H9 (cell line): ENCODE data around the gene ZDHHC11. TPM values are rescaled to one million over a fixed set of nuclear protein-coding genes. Genes with fewer than 3 reads are reported as not detected.
A peak's percentile ranks its signal among the peaks of the same experiment; 100 is the strongest.

ENCODE experiments used
- DNase-seq: peaks from one replicate; pipeline ENCODE4 v3.0.0-alpha.2; 2017
- H2AFZ ChIP-seq: one replicate; pipeline ENCODE4 v1.6.1; 2013; ENCODE audit warnings: mild to moderate bottlenecking, low read length, control low read depth, moderate library complexity
- H2AK5ac ChIP-seq: 2 replicates; pipeline ENCODE4 v1.6.1; 2013; ENCODE audit warnings: low read length, control low read depth, mixed read lengths; ENCODE audit not compliant: insufficient read length
- H2BK120ac ChIP-seq: one replicate; pipeline ENCODE4 v1.6.1; 2013; ENCODE audit warnings: low read depth, mild to moderate bottlenecking, low read length, control low read depth, inconsistent platforms; ENCODE audit not compliant: poor library complexity, severe bottlenecking
- H2BK12ac ChIP-seq: 2 replicates; pipeline ENCODE4 v1.6.1; 2013; ENCODE audit warnings: low read length, control low read depth, mixed read lengths, low read depth; ENCODE audit not compliant: insufficient read length
- H2BK15ac ChIP-seq: 2 replicates; pipeline ENCODE4 v1.6.1; 2013; ENCODE audit warnings: low read depth, low read length, control low read depth
- H2BK20ac ChIP-seq: one replicate; pipeline ENCODE4 v1.6.1; 2013; ENCODE audit warnings: low read depth, mild to moderate bottlenecking, low read length, control low read depth, inconsistent platforms; ENCODE audit not compliant: poor library complexity, severe bottlenecking
- H2BK5ac ChIP-seq: 2 replicates; pipeline ENCODE4 v1.6.1; 2013; ENCODE audit warnings: low read length, control low read depth, mixed read lengths; ENCODE audit not compliant: insufficient read length
- H3K14ac ChIP-seq: 2 replicates; pipeline ENCODE4 v1.6.1; 2013; ENCODE audit warnings: low read length, control low read depth; ENCODE audit not compliant: insufficient read depth
- H3K18ac ChIP-seq: 2 replicates; pipeline ENCODE4 v1.6.1; 2013; ENCODE audit warnings: low read depth, mild to moderate bottlenecking, mixed read lengths, low read length, control low read depth; ENCODE audit not compliant: insufficient read length
- H3K23ac ChIP-seq: 2 replicates; pipeline ENCODE4 v1.6.1; 2013; ENCODE audit warnings: low read length, control low read depth, mixed read lengths, low read depth; ENCODE audit not compliant: insufficient read length
- H3K23me2 ChIP-seq: 2 replicates; pipeline ENCODE4 v1.6.1; 2013; ENCODE audit warnings: low read depth, mild to moderate bottlenecking, mixed read lengths, low read length, control low read depth; ENCODE audit not compliant: insufficient read length, poor library complexity, severe bottlenecking
- H3K27ac ChIP-seq: 2 replicates; pipeline ENCODE4 v1.5.1; 2013; ENCODE audit warnings: low read length, control low read depth, mixed read lengths, low read depth; ENCODE audit not compliant: insufficient read length
- H3K27me3 ChIP-seq: 2 replicates; pipeline ENCODE4 v1.6.1; 2013; ENCODE audit warnings: low read length, control low read depth, inconsistent platforms; ENCODE audit not compliant: insufficient read depth
- H3K4ac ChIP-seq: 2 replicates; pipeline ENCODE4 v1.6.1; 2013; ENCODE audit warnings: low read depth, mild to moderate bottlenecking, control low read depth, inconsistent platforms, low read length, moderate library complexity
- H3K4me1 ChIP-seq: 2 replicates; pipeline ENCODE4 v1.6.1; 2013; ENCODE audit warnings: low read length, control low read depth, inconsistent platforms; ENCODE audit not compliant: insufficient read depth
- H3K4me2 ChIP-seq: 2 replicates; pipeline ENCODE4 v1.6.1; 2013; ENCODE audit warnings: low read length, control low read depth, mixed read lengths; ENCODE audit not compliant: insufficient read length, insufficient read depth
- H3K56ac ChIP-seq: 2 replicates; pipeline ENCODE4 v1.6.1; 2013; ENCODE audit warnings: low read depth, mild to moderate bottlenecking, mixed read lengths, low read length, control low read depth; ENCODE audit not compliant: insufficient read length
- H3K79me1 ChIP-seq: 2 replicates; pipeline ENCODE4 v1.6.1; 2013; ENCODE audit warnings: low read depth, mild to moderate bottlenecking, moderate library complexity, low read length, control low read depth, inconsistent platforms; ENCODE audit not compliant: insufficient read depth, poor library complexity, severe bottlenecking
- H3K79me2 ChIP-seq: 2 replicates; pipeline ENCODE4 v1.6.1; 2013; ENCODE audit warnings: low read length, control low read depth, inconsistent platforms; ENCODE audit not compliant: insufficient read depth
- H3K9ac ChIP-seq: 2 replicates; pipeline ENCODE4 v1.6.1; 2013; ENCODE audit warnings: low read length, control low read depth, mixed read lengths; ENCODE audit not compliant: insufficient read length; ENCODE audit errors: extremely low read depth
- H3K9me3 ChIP-seq: one replicate; pipeline ENCODE4 v1.6.1; 2013; ENCODE audit warnings: low read depth, low read length, inconsistent platforms; ENCODE audit not compliant: control insufficient read depth
- H3T11ph ChIP-seq: one replicate; pipeline ENCODE4 v1.6.1; 2013; ENCODE audit warnings: mild to moderate bottlenecking, low read length, control low read depth, inconsistent platforms
- H4K20me1 ChIP-seq: one replicate; pipeline ENCODE4 v1.6.1; 2013; ENCODE audit not compliant: control insufficient read depth, insufficient read length, insufficient read depth
- H4K5ac ChIP-seq: 2 replicates; pipeline ENCODE4 v1.6.1; 2013; ENCODE audit warnings: low read depth, mild to moderate bottlenecking, mixed read lengths, low read length, control low read depth; ENCODE audit not compliant: insufficient read length
- H4K8ac ChIP-seq: replicated peaks from 2 replicates; pipeline ENCODE4 v1.6.1; 2013; ENCODE audit warnings: low read length, control low read depth, mixed read lengths, low read depth; ENCODE audit not compliant: insufficient read length
- H4K91ac ChIP-seq: 2 replicates; pipeline ENCODE4 v1.6.1; 2013; ENCODE audit warnings: low read depth, mild to moderate bottlenecking, moderate library complexity, mixed read lengths, low read length, control low read depth; ENCODE audit not compliant: insufficient read length
- H3K27ac Mint-ChIP-seq, 3 experiments: 2 replicates in 2 of 3; 3 replicates in 1 of 3; pipeline ENCODE4 v1.8.0; 2020 to 2021; ENCODE audit warnings: mixed read lengths in 3 of 3, mild to moderate bottlenecking in 1 of 3, moderate library complexity in 1 of 3
- H3K27me3 Mint-ChIP-seq: 2 replicates; pipeline ENCODE4 v1.8.0; 2021; ENCODE audit warnings: low read depth, mild to moderate bottlenecking, moderate library complexity, mixed read lengths
- H3K36me3 Mint-ChIP-seq, 3 experiments: 2 replicates in 2 of 3; 3 replicates in 1 of 3; pipeline ENCODE4 v1.8.0; 2020 to 2021; ENCODE audit warnings: low read depth in 3 of 3, mixed read lengths in 3 of 3; ENCODE audit not compliant: insufficient read depth in 1 of 3
- H3K4me1 Mint-ChIP-seq, 2 experiments: 2 replicates each; pipeline ENCODE4 v1.8.0; 2020; ENCODE audit warnings: mixed read lengths in 2 of 2
- H3K4me3 Mint-ChIP-seq, 2 experiments: 2 replicates in 1 of 2; 3 replicates in 1 of 2; pipeline ENCODE4 v1.8.0; 2020 to 2021; ENCODE audit warnings: mild to moderate bottlenecking in 2 of 2, mixed read lengths in 2 of 2, moderate library complexity in 1 of 2
- H3K9me3 Mint-ChIP-seq, 2 experiments: 2 replicates in 1 of 2; 3 replicates in 1 of 2; pipeline ENCODE4 v1.8.0; 2020; ENCODE audit warnings: mild to moderate bottlenecking in 2 of 2, mixed read lengths in 2 of 2, moderate library complexity in 1 of 2
- CTCF ChIP-seq: fragments of 200-600 bp; sonication (generic); conservative IDR thresholded peaks from 3 replicates; pipeline ENCODE4 v1.8.0; 2021; ENCODE audit warnings: antibody characterized with exemption, mild to moderate bottlenecking
- WGBS: extraction: QIAGEN DNeasy Blood & Tissue Kit; methylation state at CpG from one replicate; pipeline ENCODE4 v1.1.7; 2013; ENCODE audit warnings: missing lambda C conversion rate, low lambda C conversion rate, mixed read lengths; ENCODE audit not compliant: insufficient read length; ENCODE audit errors: extremely low coverage; 5-methylcytosine and 5-hydroxymethylcytosine counted together
- total RNA-seq: library from RNA; stranded (reverse); gene quantifications from 2 replicates; pipeline ENCODE4 v1.2.1, GENCODE V29; 2021

ZDHHC11 gene
- total RNA-seq, 1 experiment from 2014 or later, result 37.6 TPM

GRCh38 chr5:860506-861150 lies 9.8 kb upstream of the ZDHHC11 start:
- Histone ChIP-seq H3K9me3 (no peaks in the 10 kb centered on the region), H4K91ac (no peak overlapping the region), H2BK20ac (no peak overlapping the region), H3K4me2 (no peak overlapping the region), H2BK5ac (no peak overlapping the region), H2AFZ (no peak overlapping the region), H3K18ac (no peak overlapping the region), H3T11ph (no peak overlapping the region), H3K4ac (no peak overlapping the region), H3K27me3 (no peaks in the 10 kb centered on the region), H3K4me1 (no peaks in the 10 kb centered on the region), H2AK5ac (no peak overlapping the region), H3K14ac (no peak overlapping the region), H2BK120ac (no peak overlapping the region), H3K56ac (no peak overlapping the region), H3K9ac (no peak overlapping the region), H4K5ac (no peak overlapping the region), H3K79me2 (no peaks in the 10 kb centered on the region), H4K20me1 (peaks cover 2% of the 10 kb centered on the region), H3K23ac (no peak overlapping the region), H3K23me2 (no peaks in the 10 kb centered on the region), H2BK15ac (no peak overlapping the region), H3K27ac (no peak overlapping the region), H2BK12ac (no peak overlapping the region), H3K79me1 (no peaks in the 10 kb centered on the region), H4K8ac (no peak overlapping the region)
- no peaks in the 10 kb centered on the region; the same call in 1 of the 2 replicates for H3K27me3 Mint-ChIP-seq
- H3K27ac Mint-ChIP-seq, result peak overlapping the region in 2 of 3 experiments; percentile 9 to 69; a peak in 2 of 7 replicates
- 100% methylated on average over 2 of the region's 15 CpGs for WGBS
- H3K36me3 Mint-ChIP-seq, result peaks cover 16 to 51% (median 27%) of the 10 kb centered on the region in 3 experiments
- TF ChIP-seq CTCF, result no peak
- no peaks in the 10 kb centered on the region for H3K9me3 Mint-ChIP-seq
- no peaks in the 10 kb centered on the region for H3K4me1 Mint-ChIP-seq
- no peak for DNase-seq
- no peak overlapping the region for H3K4me3 Mint-ChIP-seq
